GM12891 (cell line): ENCODE results near the gene UNC5C.

Experiments used
- DNase-seq: peaks from one replicate; pipeline ENCODE4 v3.0.0; 2011; ENCODE audit warnings: low spot score; ENCODE audit not compliant: insufficient read length
- FAIRE-seq: peaks from 2 replicates; lab custom pipeline; 2011; peaks lifted over from hg19 to GRCh38; lab: Jason Lieb, UNC
- PAX5 ChIP-seq: IDR thresholded peaks from 2 replicates; pipeline ENCODE4 v1.6.1; 2011; ENCODE audit warnings: low read length, moderate library complexity, mild to moderate bottlenecking; ENCODE audit not compliant: insufficient read depth, severe bottlenecking
- POLR2A ChIP-seq: IDR thresholded peaks from 2 replicates; pipeline ENCODE4 v1.6.1; 2011; ENCODE audit warnings: low read depth, low read length, control low read depth
- POLR2AphosphoS5 ChIP-seq: IDR thresholded peaks from 2 replicates; pipeline ENCODE4 v1.6.1; 2011; ENCODE audit warnings: low read depth, low read length, control low read depth
- POU2F2 ChIP-seq: IDR thresholded peaks from 2 replicates; pipeline ENCODE4 v1.6.1; 2011; ENCODE audit warnings: low read depth, mild to moderate bottlenecking, control low read depth, low read length, moderate library complexity
- SPI1 ChIP-seq: IDR thresholded peaks from 2 replicates; pipeline ENCODE4 v1.6.1; 2011; ENCODE audit warnings: low read depth, low read length, control low read depth
- TAF1 ChIP-seq: IDR thresholded peaks from 2 replicates; pipeline ENCODE4 v1.6.1; 2011; ENCODE audit warnings: low read depth, low read length, control low read depth

The UNC5C gene

GRCh38 chr4:95224402-95224801, 324.4 kb downstream of the UNC5C start:
- TF ChIP-seq POLR2A (no peak), TAF1 (no peak), SPI1 (no peak), POLR2AphosphoS5 (no peak), PAX5 (no peak), POU2F2 (no peak)
- FAIRE-seq, result no peak
- DNase-seq, result no peak

- no peak for TF ChIP-seq POU2F2
- no peak for TF ChIP-seq SPI1
- TF ChIP-seq TAF1, result no peak
- no peak for TF ChIP-seq POLR2AphosphoS5
- TF ChIP-seq POLR2A, result no peak
- no peak for TF ChIP-seq PAX5
- no peak for DNase-seq
- no peak for FAIRE-seq
These were observed 328.3 kb downstream of the UNC5C start for GRCh38 chr4:95220205-95221175.

GRCh38 chr4:95219109-95219508, 329.7 kb downstream of the UNC5C start:
- DNase-seq, result no peak
- no peak for TF ChIP-seq POLR2AphosphoS5
- TF ChIP-seq POU2F2, result no peak
- no peak for TF ChIP-seq SPI1
- TF ChIP-seq TAF1, result no peak
- TF ChIP-seq PAX5, result no peak
- no peak for TF ChIP-seq POLR2A
- FAIRE-seq, result no peak

GRCh38 chr4:95217197-95217596, 331.6 kb downstream of the UNC5C start:
- no peak for DNase-seq
- TF ChIP-seq SPI1 (no peak), POLR2AphosphoS5 (no peak), POLR2A (no peak), TAF1 (no peak), PAX5 (no peak), POU2F2 (no peak)
- no peak for FAIRE-seq

- FAIRE-seq, result no peak
- DNase-seq, result no peak
- TF ChIP-seq POLR2AphosphoS5, result no peak
- TF ChIP-seq POLR2A, result no peak
- no peak for TF ChIP-seq SPI1
- no peak for TF ChIP-seq TAF1
- TF ChIP-seq POU2F2, result no peak
- no peak for TF ChIP-seq PAX5
These were observed 332.1 kb downstream of the UNC5C start for GRCh38 chr4:95216636-95217035.

GRCh38 chr4:95215991-95216605, 332.7 kb downstream of the UNC5C start:
- DNase-seq (no peak), FAIRE-seq (no peak)
- TF ChIP-seq POLR2A, result no peak
- no peak for TF ChIP-seq PAX5
- TF ChIP-seq TAF1, result no peak
- TF ChIP-seq POLR2AphosphoS5, result no peak

GRCh38 chr4:95215043-95215442, 333.7 kb downstream of the UNC5C start:
- DNase-seq, result no peak
- FAIRE-seq, result no peak
- TF ChIP-seq PAX5, result no peak

- DNase-seq, result no peak
- no peak for TF ChIP-seq SPI1
- no peak for TF ChIP-seq POU2F2
- no peak for TF ChIP-seq POLR2AphosphoS5
- TF ChIP-seq POLR2A, result no peak
- TF ChIP-seq TAF1, result no peak
- TF ChIP-seq PAX5, result no peak
- no peak for FAIRE-seq
These were observed 334.4 kb downstream of the UNC5C start for GRCh38 chr4:95214408-95214807.

- TF ChIP-seq PAX5, result no peak
- TF ChIP-seq POLR2A, result no peak
- TF ChIP-seq TAF1, result no peak
- no peak for TF ChIP-seq SPI1
- TF ChIP-seq POU2F2, result no peak
- no peak for DNase-seq
- FAIRE-seq, result no peak
These were observed 335.4 kb downstream of the UNC5C start for GRCh38 chr4:95213366-95213765.
